Glutamatergic neuron (in vitro differentiated cells): ENCODE data around the gene SUDS3. TPM values are rescaled to one million over a fixed set of nuclear protein-coding genes. Genes with fewer than 3 reads are reported as not detected.

ENCODE experiments used
- DNase-seq: peaks from one replicate; pipeline ENCODE4 v3.0.0; 2022
- H3K27ac Mint-ChIP-seq: one replicate; pipeline ENCODE4 v1.8.0; 2020; ENCODE audit warnings: mild to moderate bottlenecking, mixed read lengths, inconsistent platforms; ENCODE audit not compliant: unreplicated experiment
- H3K27me3 Mint-ChIP-seq: one replicate; pipeline ENCODE4 v1.8.0; 2020; ENCODE audit warnings: mild to moderate bottlenecking, moderate library complexity, mixed read lengths, inconsistent platforms; ENCODE audit not compliant: unreplicated experiment
- H3K36me3 Mint-ChIP-seq: one replicate; pipeline ENCODE4 v1.8.0; 2020; ENCODE audit warnings: mild to moderate bottlenecking, mixed read lengths, inconsistent platforms; ENCODE audit not compliant: unreplicated experiment
- H3K4me1 Mint-ChIP-seq: one replicate; pipeline ENCODE4 v1.8.0; 2020; ENCODE audit warnings: mild to moderate bottlenecking, low read depth, mixed read lengths, inconsistent platforms; ENCODE audit not compliant: unreplicated experiment
- H3K4me3 Mint-ChIP-seq: one replicate; pipeline ENCODE4 v1.8.0; 2020; ENCODE audit warnings: mild to moderate bottlenecking, mixed read lengths, inconsistent platforms; ENCODE audit not compliant: unreplicated experiment
- H3K9me3 Mint-ChIP-seq: one replicate; pipeline ENCODE4 v1.8.0; 2020; ENCODE audit warnings: mild to moderate bottlenecking, moderate library complexity, mixed read lengths, inconsistent platforms; ENCODE audit not compliant: unreplicated experiment
- total RNA-seq: library from RNA; stranded (reverse); fragmentation: NEBNext Ultra II Directional; extraction: Animal tissue kit (Norgen Biotek cat#: 25700); gene quantifications from one replicate; pipeline ENCODE4 v1.2.1, GENCODE V29; 2021; ENCODE audit not compliant: unreplicated experiment
- TF ChIP-seq, protein P1 (sequence below): fragments of 200-600 bp; sonication (generic); IDR thresholded peaks from one replicate; pipeline ENCODE4 v1.5.0; 2021; ENCODE audit not compliant: partially characterized antibody, unreplicated experiment

SUDS3 gene
- total RNA-seq, 1 donor from 2014 or later, result 32.5 TPM

DNA sequence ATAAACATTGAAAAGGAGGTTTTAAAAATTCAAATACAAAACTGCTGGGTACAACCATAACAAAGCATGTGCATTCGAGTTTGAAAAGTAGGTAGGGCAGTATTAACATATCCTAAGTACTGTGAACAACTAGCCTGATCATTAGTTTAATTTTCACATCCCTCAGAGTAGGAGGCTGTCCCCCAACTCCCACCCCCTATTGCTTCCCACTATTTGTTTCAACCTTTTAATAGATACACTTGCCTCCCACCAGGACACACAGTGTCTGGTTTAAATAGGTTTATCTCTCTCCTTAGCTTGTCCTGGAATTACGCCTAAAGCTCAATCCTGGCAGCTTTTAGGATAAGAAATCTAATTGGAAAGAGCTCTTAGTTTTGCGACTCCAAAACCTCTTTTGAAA is 5.8 kb upstream of the SUDS3 start:
- no peak for DNase-seq
- Mint-ChIP-seq H3K9me3 (peaks cover 4% of the 10 kb centered on the region), H3K36me3 (no peaks in the 10 kb centered on the region), H3K4me3 (peak overlapping the region; percentile 46), H3K4me1 (no peaks in the 10 kb centered on the region), H3K27me3 (peaks cover 6% of the 10 kb centered on the region), H3K27ac (no peak overlapping the region)
- TF ChIP-seq, protein P1, sequence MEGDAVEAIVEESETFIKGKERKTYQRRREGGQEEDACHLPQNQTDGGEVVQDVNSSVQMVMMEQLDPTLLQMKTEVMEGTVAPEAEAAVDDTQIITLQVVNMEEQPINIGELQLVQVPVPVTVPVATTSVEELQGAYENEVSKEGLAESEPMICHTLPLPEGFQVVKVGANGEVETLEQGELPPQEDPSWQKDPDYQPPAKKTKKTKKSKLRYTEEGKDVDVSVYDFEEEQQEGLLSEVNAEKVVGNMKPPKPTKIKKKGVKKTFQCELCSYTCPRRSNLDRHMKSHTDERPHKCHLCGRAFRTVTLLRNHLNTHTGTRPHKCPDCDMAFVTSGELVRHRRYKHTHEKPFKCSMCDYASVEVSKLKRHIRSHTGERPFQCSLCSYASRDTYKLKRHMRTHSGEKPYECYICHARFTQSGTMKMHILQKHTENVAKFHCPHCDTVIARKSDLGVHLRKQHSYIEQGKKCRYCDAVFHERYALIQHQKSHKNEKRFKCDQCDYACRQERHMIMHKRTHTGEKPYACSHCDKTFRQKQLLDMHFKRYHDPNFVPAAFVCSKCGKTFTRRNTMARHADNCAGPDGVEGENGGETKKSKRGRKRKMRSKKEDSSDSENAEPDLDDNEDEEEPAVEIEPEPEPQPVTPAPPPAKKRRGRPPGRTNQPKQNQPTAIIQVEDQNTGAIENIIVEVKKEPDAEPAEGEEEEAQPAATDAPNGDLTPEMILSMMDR, result no peak

DNA sequence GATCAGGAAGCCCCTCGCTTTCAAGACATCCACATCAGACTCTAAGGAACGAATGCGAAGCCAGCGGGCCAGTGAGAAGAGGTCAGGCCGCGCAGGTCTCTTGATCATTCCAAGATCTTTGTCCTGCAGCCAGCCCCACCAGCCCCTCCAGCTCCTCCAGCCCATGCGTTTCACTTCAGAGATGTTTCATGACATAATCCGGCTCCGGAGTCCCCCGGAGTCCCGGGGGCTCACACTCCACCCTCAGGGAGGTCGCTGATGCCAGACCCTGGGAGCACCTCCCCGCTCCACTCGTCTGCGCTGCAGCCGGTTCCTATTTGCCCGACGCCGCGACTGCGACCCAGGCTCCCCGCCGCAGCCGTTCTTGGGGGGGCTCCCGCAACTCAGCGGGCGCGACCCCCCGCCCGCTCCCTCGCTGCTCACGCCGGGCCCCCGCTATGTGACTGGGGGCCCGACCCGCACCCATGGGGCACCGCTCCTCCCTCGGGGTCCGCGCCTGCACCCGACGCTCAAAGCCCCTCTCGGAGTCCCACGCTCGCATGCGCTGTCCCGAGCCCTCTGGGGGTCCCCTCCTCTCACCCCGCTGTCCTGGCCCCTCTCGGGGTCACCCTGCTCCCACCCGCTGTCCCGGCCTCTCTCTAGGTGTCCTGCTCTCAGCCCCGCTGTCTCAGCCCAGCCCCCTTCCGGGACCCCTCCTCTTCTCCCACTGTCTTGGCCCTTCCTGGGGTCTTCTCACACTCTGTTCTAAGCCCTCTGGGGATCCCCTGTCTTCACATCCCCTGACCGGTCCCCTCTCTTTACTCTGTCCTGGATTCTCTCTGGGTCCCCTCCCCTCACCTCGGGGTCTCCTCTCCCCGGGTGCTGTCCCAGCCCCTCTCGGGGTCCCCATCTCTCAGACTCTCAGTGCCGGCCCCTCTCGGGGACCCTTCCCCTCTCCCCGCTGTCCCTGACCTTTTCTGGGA is 4.8 kb upstream of the SUDS3 start:
- H3K4me1 Mint-ChIP-seq, result no peaks in the 10 kb centered on the region
- H3K4me3 Mint-ChIP-seq, result peak overlapping the region; percentile 98
- H3K36me3 Mint-ChIP-seq, result no peaks in the 10 kb centered on the region
- H3K27me3 Mint-ChIP-seq, result peaks cover 6% of the 10 kb centered on the region
- peaks cover 4% of the 10 kb centered on the region for H3K9me3 Mint-ChIP-seq
- no peak overlapping the region for H3K27ac Mint-ChIP-seq
- TF ChIP-seq, protein P1, result no peak
- DNase-seq, result peak; percentile 40

DNA sequence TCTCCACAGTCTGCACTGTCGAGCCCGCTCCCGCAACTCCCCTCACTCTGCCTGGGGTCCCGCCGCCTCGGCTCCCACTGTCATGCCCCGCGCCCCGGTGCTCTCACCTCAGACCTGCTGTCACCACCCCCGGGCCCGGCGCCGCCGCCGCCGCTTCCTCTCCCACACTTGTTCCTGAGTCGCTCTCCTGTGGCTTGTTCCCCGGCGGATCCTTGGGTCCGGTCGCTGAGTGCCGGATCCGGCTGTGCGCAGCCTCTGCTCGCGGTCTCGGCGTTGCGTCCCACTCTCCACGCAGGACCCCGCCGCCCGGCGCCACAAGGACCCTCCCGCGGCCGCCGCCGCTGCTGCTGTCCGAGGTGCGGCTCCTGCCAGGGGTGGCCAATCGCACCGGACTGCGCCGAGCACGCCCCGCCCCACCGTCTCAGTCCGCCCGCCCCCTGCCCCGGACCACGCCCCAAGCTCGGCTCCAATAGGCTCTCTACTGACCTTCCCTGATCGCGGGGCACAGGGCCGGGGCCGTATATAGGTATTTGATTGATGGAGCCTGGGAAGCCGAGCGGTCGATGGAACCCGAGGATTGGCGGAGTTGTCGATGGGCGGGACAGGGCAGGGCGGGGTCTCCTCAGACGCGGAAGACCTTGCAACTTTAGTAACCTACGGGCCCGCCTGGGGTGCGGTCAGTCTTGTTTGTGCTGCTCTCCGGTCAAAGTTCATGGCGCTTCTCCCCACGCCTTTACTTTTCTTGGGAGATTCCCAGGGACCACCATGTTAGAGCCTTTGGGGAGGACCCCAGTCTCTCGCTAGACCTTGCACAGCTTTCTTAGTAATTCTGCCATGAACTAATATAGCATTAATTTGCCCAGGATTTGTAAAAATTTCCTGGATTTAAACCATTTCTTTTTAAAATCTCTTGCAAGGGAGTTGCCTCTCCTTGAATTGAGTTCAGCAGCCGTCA is 3.5 kb upstream of the SUDS3 start, which contains the start of gene TAOK3:
Gene TAOK3 (minus strand): TSS at position 367 of the 955 bp plus-strand sequence. CDS start 117,340 bp downstream, outside the sequence.
- TF ChIP-seq, protein P1, result no peak
- Mint-ChIP-seq H3K36me3 (no peaks in the 10 kb centered on the region), H3K9me3 (peaks cover 4% of the 10 kb centered on the region), H3K4me1 (peaks cover 4% of the 10 kb centered on the region), H3K27ac (peak within 1 kb of the TSS; percentile 45), H3K27me3 (peaks cover 6% of the 10 kb centered on the region), H3K4me3 (peak within 1 kb of the TSS; percentile 98)
- peak; percentile 97 for DNase-seq

DNA sequence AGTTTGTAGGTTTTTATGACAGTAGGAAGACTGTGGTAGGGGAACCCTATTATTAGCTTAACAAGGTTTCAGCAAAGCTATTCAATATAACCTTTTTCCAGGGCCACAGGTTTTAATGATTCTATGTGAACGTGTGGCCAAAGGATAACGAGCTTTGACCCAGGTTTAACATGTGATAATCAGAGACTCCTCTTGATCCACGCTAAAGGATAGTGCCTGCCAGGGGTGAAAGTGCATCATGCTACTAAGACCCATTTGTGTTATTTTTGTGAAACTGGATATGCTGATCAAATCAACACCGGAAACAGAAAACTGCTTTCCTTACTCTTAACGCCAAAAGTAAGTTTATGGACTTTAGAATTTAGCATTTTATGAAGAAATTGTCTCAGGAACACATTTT is 2.7 kb upstream of the SUDS3 start:
- Mint-ChIP-seq H3K36me3 (no peaks in the 10 kb centered on the region), H3K9me3 (peaks cover 4% of the 10 kb centered on the region), H3K4me1 (peaks cover 4% of the 10 kb centered on the region), H3K4me3 (peak overlapping the region; percentile 89), H3K27me3 (peaks cover 6% of the 10 kb centered on the region), H3K27ac (no peak overlapping the region)
- no peak for DNase-seq
- TF ChIP-seq, protein P1, result no peak
